GM18909 (cell line): ENCODE results near the gene RPH3AL.

ENCODE experiments used
- ATAC-seq: cut with Tn5 transposase; IDR thresholded peaks from one replicate; pipeline ENCODE4 v1.9.1; 2021; ENCODE audit warnings: mild to moderate bottlenecking; ENCODE audit not compliant: unreplicated experiment, poor library complexity

The RPH3AL gene, protein sequence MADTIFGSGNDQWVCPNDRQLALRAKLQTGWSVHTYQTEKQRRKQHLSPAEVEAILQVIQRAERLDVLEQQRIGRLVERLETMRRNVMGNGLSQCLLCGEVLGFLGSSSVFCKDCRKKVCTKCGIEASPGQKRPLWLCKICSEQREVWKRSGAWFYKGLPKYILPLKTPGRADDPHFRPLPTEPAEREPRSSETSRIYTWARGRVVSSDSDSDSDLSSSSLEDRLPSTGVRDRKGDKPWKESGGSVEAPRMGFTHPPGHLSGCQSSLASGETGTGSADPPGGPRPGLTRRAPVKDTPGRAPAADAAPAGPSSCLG

DNA sequence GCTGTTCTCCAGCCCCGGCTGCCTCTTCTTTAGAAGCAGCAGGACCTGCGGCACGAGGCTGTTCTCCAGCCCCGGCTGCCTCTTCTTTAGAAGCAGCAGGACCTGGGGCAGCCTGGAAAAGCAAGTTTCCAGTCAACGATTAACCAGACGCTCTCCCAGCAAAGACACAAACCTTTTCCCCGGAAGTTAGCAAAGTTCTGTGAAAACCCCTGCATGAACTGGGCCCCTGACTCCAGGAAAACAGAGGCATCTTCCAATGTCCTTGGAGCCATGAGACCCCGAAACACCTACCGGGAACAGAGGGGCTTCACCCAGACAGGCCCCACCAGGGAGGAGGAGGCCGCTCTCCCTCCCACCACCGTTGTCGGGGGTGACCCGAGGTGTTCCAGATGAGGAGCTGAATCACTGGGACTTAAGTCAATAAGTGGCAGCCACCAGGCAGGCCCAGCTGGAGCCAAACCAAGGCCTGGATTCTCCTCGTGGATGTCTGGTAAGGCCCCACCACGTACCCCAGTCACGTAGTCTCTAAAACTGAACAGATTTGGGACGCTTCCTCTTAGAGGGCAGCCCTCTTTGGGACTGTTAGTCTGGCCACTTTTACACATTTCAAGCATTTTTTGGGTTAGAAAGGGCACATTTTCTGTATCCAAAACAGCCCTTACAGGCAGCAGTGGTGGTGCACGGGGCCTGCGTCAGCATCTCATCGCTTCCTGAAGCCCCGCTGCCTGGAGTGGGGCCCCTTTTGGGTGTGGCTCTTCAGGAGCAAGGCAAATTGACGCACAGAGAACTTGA, at the start of gene RPH3AL:
TSS of gene RPH3AL (minus strand) at position 387 of the 792 bp plus-strand sequence. CDS start 25,264 bp downstream, outside the sequence.
- no peak for ATAC-seq

DNA sequence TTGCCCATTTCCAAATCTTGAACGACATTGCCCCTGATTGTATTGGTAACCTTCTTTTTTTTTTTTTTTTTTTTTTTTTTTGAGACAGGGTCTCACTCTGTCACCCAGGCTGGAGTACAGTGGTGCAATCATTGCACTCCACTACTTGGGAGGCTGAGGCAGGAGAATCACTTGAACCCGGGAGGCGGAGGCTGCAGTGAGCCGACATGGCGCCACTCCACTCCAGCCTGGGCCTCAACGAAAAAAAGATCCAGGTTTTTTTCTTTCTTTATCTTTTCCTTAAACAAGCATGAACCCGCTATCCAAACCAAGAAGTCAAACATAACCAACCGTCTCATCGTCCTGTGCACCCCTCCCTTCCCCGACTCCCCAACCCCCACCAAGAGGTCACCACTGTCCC, 47.6 kb upstream of the RPH3AL start:
- ATAC-seq, result no peak

DNA sequence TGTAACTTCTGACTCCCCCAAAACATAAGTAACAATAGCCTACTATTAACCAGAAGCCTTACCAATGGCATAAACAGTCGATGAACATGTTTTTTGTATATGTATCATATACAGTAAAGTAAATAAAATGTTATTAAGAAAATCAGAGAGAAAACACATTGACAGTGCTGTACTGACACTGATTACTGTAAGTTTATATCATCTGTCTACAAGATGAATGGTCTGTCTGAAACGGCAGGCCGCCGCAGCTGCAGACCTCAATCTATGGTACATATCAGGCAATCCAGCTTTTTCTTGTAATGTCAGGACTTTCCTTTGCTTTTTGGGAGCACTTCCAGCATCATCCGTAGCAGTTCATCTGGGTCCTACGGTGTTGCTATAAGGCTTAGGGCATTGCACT, 44.2 kb upstream of the RPH3AL start:
- no peak for ATAC-seq

DNA sequence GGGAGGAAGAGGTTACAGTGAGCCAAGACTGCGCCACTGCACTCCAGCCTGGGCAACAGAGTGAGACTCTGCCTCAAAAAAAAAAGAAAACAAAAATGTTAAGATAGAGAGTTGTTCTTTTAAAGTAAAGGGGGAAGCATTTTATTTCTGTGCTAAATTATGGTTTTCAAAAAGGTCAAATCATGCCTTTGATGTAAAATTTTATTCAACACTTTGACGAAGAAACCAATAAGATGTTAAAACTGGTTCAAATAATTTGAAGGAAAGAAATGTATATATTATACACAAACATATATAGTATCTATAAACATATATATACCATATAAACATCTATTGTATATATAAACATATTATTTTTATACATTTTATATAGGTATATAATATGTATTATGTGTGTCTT, 43.4 kb upstream of the RPH3AL start:
- ATAC-seq, result no peak

DNA sequence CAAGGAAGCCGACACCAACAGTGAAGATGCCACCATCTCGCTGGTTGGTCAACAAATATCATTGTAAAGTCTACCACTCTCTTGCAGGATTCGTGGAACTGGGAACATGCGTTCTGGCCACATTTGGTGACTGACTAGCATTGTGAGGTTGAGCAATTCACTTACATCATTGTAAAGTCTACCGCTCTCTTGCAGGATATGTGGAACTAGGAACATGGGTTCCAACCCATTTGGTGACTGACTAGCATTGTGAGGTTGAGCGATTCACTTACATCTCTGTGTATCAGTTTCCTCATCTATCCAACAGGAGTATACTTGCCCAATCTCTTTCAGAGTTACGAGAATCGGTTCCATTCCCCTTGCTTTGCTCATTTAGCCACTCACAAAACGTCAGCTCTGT, 42.6 kb upstream of the RPH3AL start:
- ATAC-seq, result no peak

DNA sequence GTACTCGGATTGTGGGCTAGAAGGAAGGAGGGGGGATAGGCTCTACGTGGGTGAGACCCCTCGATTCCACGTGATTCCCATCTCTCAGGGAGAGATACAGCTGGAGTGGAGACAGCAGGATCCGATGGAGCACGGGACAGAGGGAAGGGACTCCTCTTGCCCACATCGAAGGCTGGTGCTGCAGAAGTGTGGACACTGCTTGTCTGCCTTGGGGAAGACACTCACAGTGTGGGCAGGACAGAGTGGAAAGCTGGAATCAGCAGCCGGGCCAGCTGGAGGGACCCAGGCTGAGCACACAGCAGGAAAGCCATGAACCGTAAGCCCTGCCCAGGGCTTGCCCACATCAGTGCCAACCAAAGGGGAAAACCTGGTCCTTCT, 42.1 kb upstream of the RPH3AL start:
- no peak for ATAC-seq

DNA sequence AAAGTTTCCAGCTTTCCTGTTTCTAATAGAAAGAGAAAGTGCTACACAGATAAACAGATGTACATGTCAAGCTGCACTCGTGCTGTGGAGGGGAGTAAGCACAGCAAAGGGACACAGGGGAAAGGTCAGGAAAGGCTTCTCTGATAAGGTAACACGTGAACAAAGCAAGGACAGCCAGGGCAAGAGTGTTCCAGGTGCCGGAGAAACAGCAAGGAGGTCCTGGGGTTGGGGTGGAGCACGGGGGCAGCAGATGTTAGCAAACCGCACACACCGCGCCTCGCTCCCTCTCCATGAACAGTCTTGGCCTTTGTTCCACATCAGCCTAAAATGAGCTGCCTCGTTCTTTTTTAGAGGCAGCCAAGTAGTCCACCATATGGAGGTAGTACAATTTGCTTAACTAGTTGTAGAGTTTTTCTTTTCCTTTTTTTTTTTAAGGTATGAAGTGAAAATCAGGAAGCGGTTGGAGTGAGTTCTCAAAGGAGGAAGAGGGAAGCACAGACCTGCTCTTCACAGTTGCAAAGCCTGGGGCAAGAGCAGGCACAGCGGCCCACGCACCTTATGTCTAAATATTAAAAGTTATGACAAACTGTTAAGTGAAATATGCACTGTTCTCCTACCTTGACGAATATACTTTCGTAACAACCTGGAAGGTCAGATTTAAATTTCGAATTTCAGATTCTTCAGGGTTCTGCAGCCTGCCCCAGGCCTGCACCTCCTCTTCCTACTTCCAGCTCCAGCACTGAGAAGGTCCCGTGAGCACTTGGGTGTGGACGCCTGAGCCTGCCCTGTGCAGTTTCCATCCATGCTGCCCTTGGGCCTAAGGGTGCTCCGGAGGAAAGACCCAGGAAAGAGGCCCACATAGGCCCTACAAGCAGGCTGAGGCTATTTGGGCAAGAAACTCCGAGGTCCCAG, 41.5 kb upstream of the RPH3AL start:
- no peak for ATAC-seq

DNA sequence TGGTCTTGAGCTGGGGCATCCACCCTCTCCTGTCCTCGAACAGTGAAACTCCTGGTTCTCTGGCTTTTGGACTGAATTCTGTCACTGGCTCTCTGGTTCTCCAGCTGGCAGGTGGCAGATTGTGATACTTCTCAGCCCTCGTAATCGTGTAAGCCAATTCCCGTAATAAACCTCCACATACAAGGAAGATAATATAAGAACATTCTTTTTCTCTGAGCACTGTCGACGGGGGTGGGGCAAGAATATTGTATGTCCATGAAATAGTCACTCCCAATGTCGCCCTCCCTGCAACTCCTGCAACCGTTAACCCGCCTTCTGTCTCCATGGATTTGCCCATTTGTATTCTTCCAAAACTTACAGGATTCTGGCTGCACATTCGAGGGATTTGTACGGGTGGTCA, 39.2 kb upstream of the RPH3AL start:
- no peak for ATAC-seq

DNA sequence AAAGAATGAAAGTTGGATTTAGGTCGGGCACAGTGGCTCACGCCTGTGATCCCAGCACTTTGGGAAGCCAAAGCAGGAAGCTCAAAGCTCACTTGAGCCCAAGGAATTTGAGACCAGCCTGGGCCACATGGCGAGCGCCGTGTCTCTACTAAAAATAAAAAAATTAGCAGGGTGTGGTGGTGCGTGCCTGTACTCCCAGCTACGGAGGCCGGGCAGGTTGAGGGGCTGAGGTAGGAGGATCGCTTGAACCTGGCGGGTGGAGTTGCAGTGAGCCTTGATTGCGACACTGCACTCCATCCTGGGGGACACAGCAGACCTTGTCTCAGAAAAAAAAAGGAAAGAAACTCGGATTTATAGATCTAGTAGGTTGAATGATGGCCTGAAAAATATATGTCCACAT, 37.4 kb upstream of the RPH3AL start:
- ATAC-seq, result no peak

DNA sequence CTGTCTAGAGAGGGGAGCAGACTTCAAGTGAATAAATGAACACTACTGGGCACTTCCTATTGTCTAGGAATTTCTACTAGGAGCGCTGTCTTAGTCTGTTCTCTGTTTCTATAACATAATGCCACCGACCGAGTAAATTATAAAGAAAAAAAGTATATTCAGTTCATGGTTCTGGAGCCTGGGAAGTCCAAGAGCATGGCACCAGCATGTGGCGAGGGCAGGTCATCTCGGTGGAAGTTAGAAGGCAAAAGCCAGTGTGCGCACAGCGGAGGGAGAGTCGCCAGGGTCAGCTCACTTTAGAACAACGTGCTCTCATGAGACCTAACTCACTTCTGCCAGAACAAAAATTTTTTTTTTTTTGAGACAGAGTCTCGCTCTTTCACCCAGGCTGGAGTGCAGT, 35.5 kb upstream of the RPH3AL start:
- ATAC-seq, result no peak

DNA sequence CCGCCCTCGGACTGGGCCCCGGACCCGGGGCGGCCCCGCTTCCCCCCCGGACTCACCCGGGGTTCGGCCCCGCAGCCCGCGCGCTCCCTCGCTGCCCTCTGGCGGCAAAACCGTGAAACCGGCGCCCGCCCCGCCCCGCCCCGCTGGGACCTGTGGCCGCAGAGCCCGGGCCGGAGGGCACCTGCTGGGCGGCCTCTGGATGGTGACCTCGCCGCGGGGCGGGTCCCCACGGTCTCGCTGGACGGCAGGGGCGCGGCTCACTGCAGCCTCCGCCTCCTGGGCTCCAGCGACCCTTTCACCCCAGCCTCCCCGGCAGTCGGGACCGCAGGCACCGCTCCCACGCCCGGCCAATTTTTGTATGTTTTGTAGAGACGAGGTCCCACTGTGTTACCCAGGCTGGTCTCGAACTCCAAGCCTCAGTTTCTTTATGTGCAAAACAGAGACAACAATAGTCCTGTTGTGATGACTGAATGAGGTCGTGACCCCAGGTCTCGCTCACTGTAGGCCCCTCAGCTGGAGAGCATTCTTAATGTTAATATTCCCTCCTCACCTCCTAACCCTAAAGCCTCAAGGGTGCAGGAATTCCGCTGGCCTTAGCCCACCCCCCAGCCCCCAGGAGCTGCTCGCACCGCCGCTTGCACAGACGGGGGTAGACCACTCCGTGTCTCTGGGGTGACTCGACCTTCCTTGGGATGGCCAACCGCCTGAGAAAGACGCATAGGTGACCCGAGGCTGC, 33.7 kb upstream of the RPH3AL start:
- peak; percentile 62 for ATAC-seq

DNA sequence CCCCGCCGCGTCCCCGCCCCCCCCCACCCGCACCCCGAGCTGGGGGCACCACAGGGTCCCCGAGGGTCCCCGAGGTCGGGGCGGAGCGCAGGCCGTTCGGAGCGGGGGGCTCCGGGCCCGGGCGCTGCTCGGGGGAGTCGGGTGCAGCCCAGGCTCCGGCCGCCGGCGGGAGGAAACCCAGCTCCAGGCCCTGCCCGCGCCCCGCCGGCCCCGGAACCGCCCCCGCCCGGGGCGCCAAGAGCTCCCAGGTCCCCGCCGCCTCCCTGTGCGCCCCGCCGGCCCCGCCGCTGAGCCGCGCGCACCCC, 33.2 kb upstream of the RPH3AL start:
- ATAC-seq, result no peak

DNA sequence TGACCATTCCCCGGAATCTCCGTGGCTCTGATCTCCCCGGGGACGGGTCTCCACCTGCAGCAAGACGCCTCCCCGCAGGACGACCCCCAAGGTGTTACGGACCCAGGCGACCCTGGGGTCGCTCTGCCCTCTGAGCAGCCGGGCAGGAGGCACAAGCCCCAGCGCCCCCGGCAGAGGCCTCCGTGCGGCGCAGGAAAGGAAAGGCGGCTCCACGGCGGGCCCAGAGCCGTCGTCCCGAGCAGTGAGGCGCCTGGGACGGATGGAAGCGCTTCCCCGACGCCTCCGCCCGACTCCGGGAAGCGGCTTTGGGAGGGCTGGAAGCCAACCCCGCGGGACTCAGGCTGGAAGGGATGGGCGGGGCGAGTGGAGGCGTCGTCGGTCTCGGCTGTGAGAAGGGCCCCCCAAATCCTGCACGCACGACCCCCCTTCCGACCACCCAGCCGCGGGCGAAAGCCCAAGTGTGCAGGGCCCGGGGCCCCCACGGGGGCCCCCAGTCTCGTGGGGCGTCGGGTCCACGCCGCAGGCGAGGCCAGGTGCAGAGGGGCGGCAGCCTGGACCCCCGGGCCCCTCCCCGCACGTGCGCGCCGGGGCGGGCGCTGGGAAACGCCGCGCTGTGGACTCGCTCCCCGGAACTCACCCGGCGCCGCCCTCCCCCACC, 32.7 kb upstream of the RPH3AL start:
- no peak for ATAC-seq

DNA sequence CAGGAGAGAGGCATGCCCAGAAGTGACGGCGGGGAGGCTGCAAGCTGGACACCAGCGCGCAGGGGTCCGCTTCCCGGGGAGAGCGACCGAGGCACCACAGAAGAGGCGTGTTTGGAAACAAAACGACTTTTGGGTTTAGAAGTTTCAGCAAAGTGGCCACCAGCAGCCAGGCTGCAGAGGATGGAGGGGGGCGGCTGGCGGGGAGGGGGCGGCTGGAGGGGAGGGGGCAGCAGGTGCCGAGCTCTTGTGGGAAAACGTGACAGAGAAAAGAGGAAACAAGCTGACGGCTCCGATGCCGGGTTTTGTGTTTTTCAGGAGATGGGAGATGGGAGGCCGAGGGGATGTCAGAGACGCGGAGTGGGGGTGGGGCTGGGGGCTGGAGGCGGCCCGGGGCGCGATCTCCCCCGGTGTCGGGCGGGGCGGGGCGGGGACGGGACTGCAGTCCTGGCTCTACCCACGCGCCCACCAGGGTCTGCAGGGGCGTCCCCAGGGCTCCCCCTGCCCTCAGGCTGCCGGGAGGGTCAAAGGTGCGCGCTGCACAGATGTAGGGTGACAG, 32.1 kb upstream of the RPH3AL start:
- ATAC-seq, result no peak

DNA sequence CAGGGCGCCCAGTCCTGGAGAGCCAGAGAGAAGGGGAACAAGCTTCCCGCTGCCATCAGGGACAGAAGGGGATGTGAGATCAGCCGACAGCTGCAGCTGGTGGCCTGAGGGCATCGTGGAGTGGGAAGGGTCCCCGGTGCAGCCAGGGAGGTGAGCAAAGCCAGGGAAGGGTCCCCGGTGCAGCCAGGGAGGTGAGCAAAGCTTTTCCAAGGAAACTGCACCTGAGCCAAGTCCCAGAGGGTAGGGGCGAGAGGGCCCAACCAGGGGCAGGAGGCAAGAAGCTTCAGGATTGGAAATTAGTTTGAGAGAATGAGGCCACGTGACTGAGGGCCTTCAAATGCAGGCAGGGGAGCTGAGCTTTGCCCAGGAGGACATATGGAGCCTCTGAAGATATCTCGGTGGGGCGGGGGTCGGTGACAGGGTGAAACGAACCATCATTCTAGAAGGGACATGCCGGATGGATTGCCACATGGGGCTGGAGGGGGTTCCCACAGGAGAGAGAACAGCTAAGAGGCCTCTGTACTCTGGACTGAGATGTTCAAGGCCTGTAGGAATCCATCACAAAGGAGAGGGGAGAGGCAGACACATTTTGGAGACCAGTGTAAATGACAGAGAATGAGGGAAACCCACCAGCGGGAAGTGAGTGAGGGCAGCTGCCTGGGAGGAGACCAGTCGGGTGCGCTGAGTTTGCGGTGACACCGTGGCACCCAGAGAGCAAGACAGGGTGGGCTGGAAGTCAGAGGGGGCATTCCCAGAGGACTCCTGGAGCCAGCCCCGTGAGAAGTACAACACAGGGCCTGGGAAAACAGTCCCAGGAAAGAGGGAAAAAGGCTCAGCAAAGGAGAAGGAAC, 31.4 kb upstream of the RPH3AL start:
- no peak for ATAC-seq

DNA sequence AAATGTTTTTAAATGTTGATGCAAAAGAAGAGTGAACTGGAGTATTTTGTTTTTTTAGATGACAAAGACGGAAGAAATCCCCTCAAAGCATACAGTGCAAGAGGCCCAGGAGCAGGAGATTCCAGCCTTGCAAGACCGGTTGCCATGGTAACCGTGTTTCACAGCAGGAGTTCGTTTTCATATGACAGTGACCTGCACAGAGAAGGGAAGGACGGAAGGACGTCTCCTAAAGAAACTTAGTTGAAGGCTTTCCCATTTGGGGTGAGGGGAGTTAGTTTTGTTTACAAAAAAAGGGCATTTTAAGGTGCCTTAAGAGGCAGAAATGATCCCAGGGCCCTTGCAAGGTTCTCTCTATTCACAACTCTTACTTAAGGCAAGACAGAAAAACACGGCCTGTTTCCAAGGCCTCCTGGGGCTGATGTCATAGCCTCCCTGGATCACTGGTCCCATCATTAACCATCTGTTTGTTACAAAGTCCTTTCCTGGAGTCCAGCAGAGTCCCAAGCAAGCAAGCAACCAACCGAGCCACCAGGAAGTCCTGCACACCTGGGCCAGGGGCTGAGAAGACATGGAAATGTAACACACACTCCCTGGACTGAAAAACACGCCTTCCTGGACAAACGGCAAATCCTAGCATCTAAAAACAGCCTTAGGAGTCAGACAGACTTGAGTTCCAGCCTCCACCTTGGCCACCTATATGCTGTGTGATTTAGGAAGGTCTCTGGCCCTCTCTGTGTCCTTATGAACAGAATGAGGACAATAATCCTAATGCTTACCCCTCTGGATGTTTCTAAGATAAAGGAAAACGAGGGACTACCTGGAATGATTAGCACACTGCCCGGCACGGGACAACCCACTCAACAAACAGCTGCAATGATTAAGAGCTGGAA, 30.3 kb upstream of the RPH3AL start:
- ATAC-seq, result no peak

DNA sequence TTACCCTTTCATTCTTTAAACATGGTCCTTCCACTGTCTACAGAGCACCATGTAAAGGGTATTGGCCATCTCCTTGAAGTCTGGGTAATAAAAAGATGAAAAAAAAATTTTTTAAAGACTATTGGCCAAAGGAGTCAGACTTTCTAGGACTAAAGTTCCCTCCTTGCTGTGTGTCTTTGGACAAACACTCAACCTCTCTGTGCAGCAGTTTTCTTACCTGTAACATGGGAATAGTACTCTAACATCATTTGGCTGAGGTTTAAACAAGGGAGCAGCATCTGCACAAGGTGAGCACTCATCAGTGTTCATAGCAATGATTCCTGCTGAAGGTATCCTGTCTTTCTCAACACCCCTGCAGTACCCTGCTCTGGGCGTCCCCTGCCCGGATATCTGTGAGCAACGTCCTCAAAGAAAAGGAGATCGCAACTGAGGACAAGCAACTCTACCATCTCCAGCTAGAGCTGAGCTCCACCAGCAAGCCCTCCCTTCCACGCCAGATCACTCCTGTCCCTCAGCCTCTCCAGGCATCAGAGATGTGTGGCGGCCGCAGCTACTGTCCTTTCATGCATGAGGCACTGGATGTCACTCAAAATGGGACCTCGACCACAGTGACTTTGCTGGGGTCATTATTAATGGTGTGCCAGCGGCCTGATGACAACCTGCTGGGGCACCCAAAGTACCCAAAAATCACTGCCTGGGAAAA, 29.5 kb upstream of the RPH3AL start:
- no peak for ATAC-seq
